Measurements from ENCODE around the gene HSPA12B.

- TF ChIP-seq POLR2A (IDR thresholded peaks at IDR 0.05) (no peak), CTCF (IDR thresholded peaks at IDR 0.05) (no peak)
Observed at GRCh38 chr20:3740615-3741301, 8.3 kb downstream of the HSPA12B start.

Measured in testis (tissue), 2 donors.